HG03066 (cell line): ENCODE results near the gene PRDM15.
"Not testable (repeated sequence)": the region's sequence is repeated elsewhere in the genome, so short reads cannot be mapped to it uniquely, and the experiment has no call there.

Source experiments
- ATAC-seq: cut with Tn5 transposase; IDR thresholded peaks from one replicate; pipeline ENCODE4 v1.9.1; 2021; ENCODE audit warnings: low read depth; ENCODE audit not compliant: unreplicated experiment

The PRDM15 gene

GRCh38 chr21:41785262-41785661 lies 93.9 kb downstream of the PRDM15 start:
- ATAC-seq, result not testable (repeated sequence)

GRCh38 chr21:41784456-41785102 lies 94.6 kb downstream of the PRDM15 start:
- no peak for ATAC-seq

GRCh38 chr21:41783476-41784180 lies 95.5 kb downstream of the PRDM15 start:
- ATAC-seq, result no peak

- ATAC-seq, result no peak
These were observed 98.1 kb downstream of the PRDM15 start for GRCh38 chr21:41781050-41781410.

GRCh38 chr21:41780337-41781049 lies 98.7 kb downstream of the PRDM15 start:
- no peak for ATAC-seq

GRCh38 chr21:41779659-41780058 lies 99.5 kb downstream of the PRDM15 start:
- no peak for ATAC-seq

GRCh38 chr21:41778930-41779600 lies 100.1 kb downstream of the PRDM15 start:
- ATAC-seq, result no peak

GRCh38 chr21:41777951-41778815 lies 101.0 kb downstream of the PRDM15 start:
- no peak for ATAC-seq

- no peak for ATAC-seq
These were observed 102.4 kb downstream of the PRDM15 start for GRCh38 chr21:41776778-41777177.

GRCh38 chr21:41775149-41775472 lies 104.0 kb downstream of the PRDM15 start:
- no peak for ATAC-seq

- no peak for ATAC-seq
These were observed 104.5 kb downstream of the PRDM15 start for GRCh38 chr21:41774467-41775148.

- ATAC-seq, result no peak
These were observed 106.6 kb downstream of the PRDM15 start for GRCh38 chr21:41772351-41773080.

- ATAC-seq, result no peak
These were observed 107.6 kb downstream of the PRDM15 start for GRCh38 chr21:41771625-41771945.

GRCh38 chr21:41770901-41771624 lies 108.1 kb downstream of the PRDM15 start:
- no peak for ATAC-seq

GRCh38 chr21:41769933-41770332 lies 109.2 kb downstream of the PRDM15 start:
- ATAC-seq, result no peak

GRCh38 chr21:41769521-41769920 lies 109.6 kb downstream of the PRDM15 start:
- no peak for ATAC-seq

GRCh38 chr21:41769111-41769510 lies 110.0 kb downstream of the PRDM15 start:
- ATAC-seq, result no peak

GRCh38 chr21:41768437-41769042 lies 110.6 kb downstream of the PRDM15 start:
- ATAC-seq, result no peak
